ENCODE measurements around the gene OR51A2. TPM values are rescaled to one million over a fixed set of nuclear protein-coding genes. Genes with fewer than 3 reads are reported as not detected.

Gene OR51A2
- total and polyA plus RNA-seq, 9 of the 15 experiments (the other 6 are each of a cell fraction or from before 2014, with no cell fraction given), result not detected

DNA sequence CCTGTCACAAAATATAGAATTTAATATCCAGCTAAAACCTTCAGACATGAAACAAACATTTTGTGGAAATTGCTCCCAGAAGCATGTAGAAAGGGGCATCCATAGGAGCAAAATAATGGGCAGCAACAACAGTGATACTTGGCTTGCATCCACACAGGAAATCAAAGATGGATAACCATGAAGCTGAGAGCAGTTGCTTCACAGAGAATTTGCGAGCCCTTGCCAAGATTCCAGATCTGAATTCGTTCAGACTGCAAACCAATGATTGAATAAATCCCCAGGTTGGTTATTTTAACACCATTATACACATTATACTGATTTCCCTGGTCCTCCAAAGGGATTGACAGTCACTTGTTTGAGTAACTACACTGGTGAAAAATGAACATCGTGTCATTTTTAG lies 23.5 kb upstream of the OR51A2 start (continued):
- TF ChIP-seq ZNF561 (CRISPR knock-in tag; conservative IDR thresholded peaks at IDR 0.05) (no peak), CHD7 (IDR thresholded peaks at IDR 0.05; ENCODE audit: low read depth, low read length) (no peak), SOX6 (IDR thresholded peaks at IDR 0.05) (no peak), KDM4B (IDR thresholded peaks at IDR 0.05; ENCODE audit: borderline replicate concordance in 2 of 2, low read depth in 1 of 2) (no peak), ZSCAN32 (CRISPR knock-in tag; IDR thresholded peaks at IDR 0.05) (no peak)
